GM18505 (cell line): ENCODE data around the gene EWSR1.
"Not testable (repeated sequence)": the region's sequence is repeated elsewhere in the genome, so short reads cannot be mapped to it uniquely, and the experiment has no call there.

ENCODE experiments used
- ATAC-seq: cut with Tn5 transposase; IDR thresholded peaks from one replicate; pipeline ENCODE4 v1.9.1; 2021; ENCODE audit not compliant: unreplicated experiment
- POLR2A ChIP-seq: IDR thresholded peaks from 4 replicates; pipeline ENCODE4 v1.6.1; 2011; ENCODE audit warnings: borderline replicate concordance; ENCODE audit not compliant: insufficient read depth, insufficient read length; ENCODE audit errors: extremely low read depth

The EWSR1 gene

GRCh38 chr22:29267858-29268510 is at the start of gene EWSR1, which contains the start of gene RHBDD3:
Gene EWSR1, plus strand, starts transcription at chr22:29268268. Its CDS starts 69 bp downstream, at chr22:29268337.
Gene RHBDD3, minus strand, starts transcription at chr22:29267981. Its CDS starts 2,355 bp downstream, at chr22:29265626.
- peak; percentile 88 for TF ChIP-seq POLR2A
- ATAC-seq = peak; percentile 75

- no peak for ATAC-seq
- no peak for TF ChIP-seq POLR2A
Measured at GRCh38 chr22:29218758-29219408, 49.2 kb upstream of the EWSR1 start.

GRCh38 chr22:29219409-29219782 is 48.7 kb upstream of the EWSR1 start:
- ATAC-seq = not testable (repeated sequence)

GRCh38 chr22:29219881-29220670 is 48.0 kb upstream of the EWSR1 start:
- no peak for ATAC-seq
- no peak for TF ChIP-seq POLR2A

- no peak for ATAC-seq
- no peak for TF ChIP-seq POLR2A
Measured at GRCh38 chr22:29224121-29224858, 43.8 kb upstream of the EWSR1 start.

GRCh38 chr22:29224859-29225410 is 43.1 kb upstream of the EWSR1 start:
- no peak for TF ChIP-seq POLR2A
- no peak for ATAC-seq

- no peak for ATAC-seq
- TF ChIP-seq POLR2A = no peak
Measured at GRCh38 chr22:29225422-29226090, 42.5 kb upstream of the EWSR1 start.

GRCh38 chr22:29226351-29226981 is 41.6 kb upstream of the EWSR1 start:
- TF ChIP-seq POLR2A = no peak
- ATAC-seq = no peak

GRCh38 chr22:29230972-29231875 is 36.8 kb upstream of the EWSR1 start:
- ATAC-seq = no peak

GRCh38 chr22:29231971-29232959 is 35.8 kb upstream of the EWSR1 start:
- no peak for TF ChIP-seq POLR2A
- ATAC-seq = no peak

More at GRCh38 chr22:29230972-29231875, 36.8 kb upstream of the EWSR1 start:
- TF ChIP-seq POLR2A = no peak
